NCI-H226 (cell line): ENCODE measurements around the gene CAST.

ENCODE experiments used
- DNase-seq: peaks from one replicate; pipeline ENCODE4 v3.0.0-alpha.2; 2015

Gene CAST

DNA sequence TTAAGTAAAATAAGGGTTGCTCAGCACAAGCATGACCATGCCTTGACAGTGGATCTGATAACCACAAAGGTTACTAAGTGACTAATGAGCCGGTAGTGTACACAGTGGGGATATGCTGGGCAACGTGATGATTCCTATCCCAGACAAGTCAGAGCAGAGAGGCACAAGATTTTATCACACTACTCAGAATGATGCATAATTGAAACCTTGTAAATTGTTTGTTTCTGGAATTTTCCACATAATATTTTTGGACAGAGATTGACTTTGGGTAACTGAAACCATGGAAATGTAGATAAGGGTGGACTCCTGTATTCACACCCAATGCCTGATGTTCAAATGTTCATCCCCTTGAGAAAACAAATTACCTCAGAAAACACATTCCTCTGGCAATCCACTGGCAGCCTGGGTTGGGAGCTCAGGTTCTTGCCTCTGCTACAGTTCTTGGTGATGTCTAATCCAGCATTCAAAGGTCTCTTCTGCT, 161.8 kb downstream of the CAST start:
- DNase-seq = peak; percentile 84
